ENCODE results near the gene BCL11A. TPM values are rescaled to one million over a fixed set of nuclear protein-coding genes. Genes with fewer than 3 reads are reported as not detected.
"Not testable (repeated sequence)": the region's sequence is repeated elsewhere in the genome, so short reads cannot be mapped to it uniquely, and the experiment has no call there.

BCL11A gene
- total RNA-seq, 1 donor from 2014 or later = 27.1 TPM

- peaks cover 4% of the 10 kb centered on the region for H3K9me3 ChIP-seq (replicated peaks)
- no peak for TF ChIP-seq CTCF (IDR thresholded peaks at IDR 0.05; ENCODE audit: borderline replicate concordance)
- no peaks in the 10 kb centered on the region for H3K4me1 ChIP-seq
- no peaks in the 10 kb centered on the region for H3K27me3 ChIP-seq (ENCODE audit: low read depth)
- intact Hi-C loops (cut with micrococcal nuclease) = no loop called here
- H3K36me3 ChIP-seq = no peaks in the 10 kb centered on the region
- no peak overlapping the region for H3K27ac ChIP-seq (replicated peaks)
- no peak for DNase-seq
- no peak overlapping the region for H3K4me3 ChIP-seq
Observed at GRCh38 chr2:60424233-60424632, 129.2 kb downstream of the BCL11A start.

GRCh38 chr2:60423505-60423904 lies 129.9 kb downstream of the BCL11A start:
- Histone ChIP-seq H3K4me3 (no peak overlapping the region), H3K9me3 (replicated peaks) (peaks cover 4% of the 10 kb centered on the region), H3K4me1 (no peaks in the 10 kb centered on the region), H3K36me3 (no peaks in the 10 kb centered on the region), H3K27ac (replicated peaks) (no peak overlapping the region), H3K27me3 (ENCODE audit: low read depth) (no peaks in the 10 kb centered on the region)
- TF ChIP-seq CTCF (IDR thresholded peaks at IDR 0.05; ENCODE audit: borderline replicate concordance) = no peak
- intact Hi-C loops (cut with micrococcal nuclease) = no loop called here
- no peak for DNase-seq

GRCh38 chr2:60422826-60423483 lies 130.5 kb downstream of the BCL11A start:
- DNase-seq = no peak
- Histone ChIP-seq H3K27me3 (ENCODE audit: low read depth) (no peaks in the 10 kb centered on the region), H3K9me3 (replicated peaks) (peaks cover 4% of the 10 kb centered on the region), H3K4me3 (no peak overlapping the region), H3K36me3 (no peaks in the 10 kb centered on the region), H3K27ac (replicated peaks) (no peak overlapping the region), H3K4me1 (no peaks in the 10 kb centered on the region)
- TF ChIP-seq CTCF (IDR thresholded peaks at IDR 0.05; ENCODE audit: borderline replicate concordance) = no peak
- intact Hi-C loops (cut with micrococcal nuclease) = no loop called here

GRCh38 chr2:60417210-60417609 lies 136.2 kb downstream of the BCL11A start:
- H3K27me3 ChIP-seq (ENCODE audit: low read depth); H3K4me3 ChIP-seq; H3K36me3 ChIP-seq; intact Hi-C loops (cut with micrococcal nuclease); H3K9me3 ChIP-seq (replicated peaks); DNase-seq: not testable (repeated sequence)
- Histone ChIP-seq H3K4me1 (peaks cover 11% of the 10 kb centered on the region), H3K27ac (replicated peaks) (peak overlapping the region; percentile 60)

- H3K36me3 ChIP-seq = no peaks in the 10 kb centered on the region
- no peak overlapping the region for H3K4me3 ChIP-seq
- H3K4me1 ChIP-seq = peaks cover 13% of the 10 kb centered on the region
- intact Hi-C loops (cut with micrococcal nuclease) = no loop called here
- no peaks in the 10 kb centered on the region for H3K9me3 ChIP-seq (replicated peaks)
- DNase-seq = peak; percentile 28
- peak overlapping the region; percentile 60 for H3K27ac ChIP-seq (replicated peaks)
- TF ChIP-seq CTCF (IDR thresholded peaks at IDR 0.05; ENCODE audit: borderline replicate concordance) = no peak
- no peaks in the 10 kb centered on the region for H3K27me3 ChIP-seq (ENCODE audit: low read depth)
Observed at GRCh38 chr2:60416221-60417008, 137.0 kb downstream of the BCL11A start.

- intact Hi-C loops (cut with micrococcal nuclease) = no loop called here
- Histone ChIP-seq H3K4me1 (peaks cover 17% of the 10 kb centered on the region), H3K27ac (replicated peaks) (peak overlapping the region; percentile 60)
Observed at GRCh38 chr2:60415814-60416213, 137.6 kb downstream of the BCL11A start.

More at GRCh38 chr2:60415814-60416213, 137.6 kb downstream of the BCL11A start:
- Histone ChIP-seq H3K9me3 (replicated peaks) (no peaks in the 10 kb centered on the region), H3K27me3 (ENCODE audit: low read depth) (no peaks in the 10 kb centered on the region), H3K4me3 (no peak overlapping the region), H3K36me3 (no peaks in the 10 kb centered on the region)
- no peak for DNase-seq
- no peak for TF ChIP-seq CTCF (IDR thresholded peaks at IDR 0.05; ENCODE audit: borderline replicate concordance)

All from left ventricle myocardium inferior (tissue), 1 donor.